UCSD-AML1 (cell line): ENCODE data around the gene FBLN5.

ENCODE experiments used
- DNase-seq: peaks from one replicate; lab custom pipeline; 2025; ENCODE audit not compliant: unreplicated experiment; lab: John Stamatoyannopoulos, UW

The FBLN5 gene

DNA sequence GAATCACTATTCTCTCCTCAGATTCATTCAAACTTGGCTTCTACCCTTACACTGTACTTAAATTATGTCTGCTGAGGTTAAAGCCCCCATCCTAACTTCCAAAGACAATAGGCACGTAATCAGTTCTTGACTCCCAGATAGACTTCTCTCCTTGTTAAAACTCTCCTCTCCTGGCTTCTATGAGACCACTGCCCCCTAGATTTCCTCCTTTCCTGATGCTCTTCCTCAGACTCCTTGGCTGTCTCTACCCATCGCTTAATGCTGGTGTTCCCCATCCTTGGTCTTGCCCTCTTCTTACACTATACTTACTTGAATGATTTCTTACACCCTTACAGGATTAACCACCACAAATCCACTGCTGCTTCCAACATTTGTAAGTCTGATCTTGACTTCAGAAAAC lies 112.9 kb downstream of the FBLN5 start:
- no peak for DNase-seq

- DNase-seq: no peak
Measured at GRCh38 chr14:91831337-91831736, 116.2 kb downstream of the FBLN5 start.

DNA sequence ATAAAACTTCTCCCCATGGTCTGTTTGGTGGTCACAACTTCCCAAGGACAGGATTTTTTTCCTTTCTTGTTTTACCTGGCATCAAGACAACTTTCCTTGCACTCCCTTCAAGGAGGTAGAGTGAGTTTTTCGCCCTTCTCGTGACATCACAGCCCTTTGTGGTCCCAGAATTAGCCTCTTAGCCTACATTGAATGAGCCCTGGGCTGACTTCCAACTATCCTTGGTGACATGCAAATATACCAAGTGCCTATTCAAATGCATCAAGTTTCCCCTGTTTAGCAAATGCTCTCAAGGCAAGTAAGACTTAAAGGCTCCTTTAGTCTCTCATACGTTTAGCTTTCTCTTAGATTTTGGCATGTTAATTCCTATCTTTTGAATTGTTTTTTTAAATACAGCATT lies 116.7 kb downstream of the FBLN5 start:
- DNase-seq: no peak

DNA sequence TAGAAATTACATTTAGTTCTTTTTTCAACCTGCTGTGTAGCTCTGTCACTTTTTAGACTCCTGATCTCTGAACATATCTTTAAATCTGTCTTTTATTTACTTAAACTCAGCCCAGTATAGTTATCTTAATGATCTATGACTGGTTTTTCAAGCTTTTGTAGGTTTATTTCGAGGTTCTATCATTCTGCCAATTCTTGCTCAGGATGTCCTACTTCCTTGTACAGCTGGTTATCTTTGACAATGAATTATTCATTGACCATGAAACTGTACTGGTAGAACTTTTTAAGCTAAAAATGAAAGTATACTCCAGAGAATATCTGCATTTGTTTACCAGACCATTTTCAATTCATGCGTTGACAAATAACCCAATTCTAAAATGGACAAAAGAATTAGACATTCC lies 118.0 kb downstream of the FBLN5 start:
- no peak for DNase-seq

GRCh38 chr14:91827746-91828145 lies 119.7 kb downstream of the FBLN5 start:
- no peak for DNase-seq
